HG02588 (cell line): Measurements from ENCODE around the gene ZNF70.

Experiments used
- ATAC-seq: cut with Tn5 transposase; IDR thresholded peaks from one replicate; pipeline ENCODE4 v1.9.1; 2021; ENCODE audit warnings: mild to moderate bottlenecking, moderate library complexity; ENCODE audit not compliant: unreplicated experiment

Gene ZNF70

GRCh38 chr22:23720855-23721254, 30.1 kb downstream of the ZNF70 start:
- ATAC-seq = no peak

GRCh38 chr22:23718371-23719165, 32.3 kb downstream of the ZNF70 start:
- ATAC-seq = no peak

- ATAC-seq = peak; percentile 72
Observed at GRCh38 chr22:23716811-23717801, 33.8 kb downstream of the ZNF70 start.

- no peak for ATAC-seq
Observed at GRCh38 chr22:23715806-23716375, 35.0 kb downstream of the ZNF70 start.

- no peak for ATAC-seq
Observed at GRCh38 chr22:23714596-23715578, 36.0 kb downstream of the ZNF70 start.

- ATAC-seq = no peak
Observed at GRCh38 chr22:23713696-23714595, 37.0 kb downstream of the ZNF70 start.

GRCh38 chr22:23712256-23712655, 38.7 kb downstream of the ZNF70 start:
- no peak for ATAC-seq

- ATAC-seq = no peak
Observed at GRCh38 chr22:23709107-23709506, 41.8 kb downstream of the ZNF70 start.

GRCh38 chr22:23708270-23708669, 42.6 kb downstream of the ZNF70 start:
- ATAC-seq = no peak

GRCh38 chr22:23705358-23705757, 45.6 kb downstream of the ZNF70 start:
- ATAC-seq = no peak

GRCh38 chr22:23704829-23705228, 46.1 kb downstream of the ZNF70 start:
- no peak for ATAC-seq

- no peak for ATAC-seq
Observed at GRCh38 chr22:23704062-23704461, 46.9 kb downstream of the ZNF70 start.

- ATAC-seq = no peak
Observed at GRCh38 chr22:23700706-23701105, 50.2 kb downstream of the ZNF70 start.

GRCh38 chr22:23698673-23699235, 52.2 kb downstream of the ZNF70 start:
- no peak for ATAC-seq

- ATAC-seq = no peak
Observed at GRCh38 chr22:23698094-23698493, 52.8 kb downstream of the ZNF70 start.

GRCh38 chr22:23697031-23697970, 53.6 kb downstream of the ZNF70 start:
- no peak for ATAC-seq

GRCh38 chr22:23696326-23696851, 54.5 kb downstream of the ZNF70 start:
- peak; percentile 84 for ATAC-seq
